Activated naive CD8-positive, alpha-beta T cell treated with anti-CD3 and anti-CD28 coated beads, Interleukin-2, amount 50 U/mL, for 24 hours (primary cell): ENCODE measurements around the gene AOPEP.

Source experiments
- ATAC-seq: fragments of 150-1000 bp; cut with Tn5 transposase; one replicate; pipeline ENCODE4 v1.10.0; 2021
- DNase-seq: peaks from one replicate; pipeline ENCODE4 v3.0.0; 2021
- H3K27ac Mint-ChIP-seq: one replicate; pipeline ENCODE4 v1.8.0; 2021; ENCODE audit warnings: mild to moderate bottlenecking, mixed read lengths
- H3K27me3 Mint-ChIP-seq: one replicate; pipeline ENCODE4 v1.8.0; 2021; ENCODE audit warnings: mixed read lengths
- H3K36me3 Mint-ChIP-seq: one replicate; pipeline ENCODE4 v1.8.0; 2021; ENCODE audit warnings: low read depth, mixed read lengths
- H3K4me1 Mint-ChIP-seq: one replicate; pipeline ENCODE4 v1.8.0; 2021; ENCODE audit warnings: mixed read lengths
- H3K4me3 Mint-ChIP-seq: one replicate; pipeline ENCODE4 v1.8.0; 2021; ENCODE audit warnings: mild to moderate bottlenecking, moderate library complexity, mixed read lengths
- H3K9me3 Mint-ChIP-seq: one replicate; pipeline ENCODE4 v1.8.0; 2021; ENCODE audit warnings: mixed read lengths

Gene AOPEP

DNA sequence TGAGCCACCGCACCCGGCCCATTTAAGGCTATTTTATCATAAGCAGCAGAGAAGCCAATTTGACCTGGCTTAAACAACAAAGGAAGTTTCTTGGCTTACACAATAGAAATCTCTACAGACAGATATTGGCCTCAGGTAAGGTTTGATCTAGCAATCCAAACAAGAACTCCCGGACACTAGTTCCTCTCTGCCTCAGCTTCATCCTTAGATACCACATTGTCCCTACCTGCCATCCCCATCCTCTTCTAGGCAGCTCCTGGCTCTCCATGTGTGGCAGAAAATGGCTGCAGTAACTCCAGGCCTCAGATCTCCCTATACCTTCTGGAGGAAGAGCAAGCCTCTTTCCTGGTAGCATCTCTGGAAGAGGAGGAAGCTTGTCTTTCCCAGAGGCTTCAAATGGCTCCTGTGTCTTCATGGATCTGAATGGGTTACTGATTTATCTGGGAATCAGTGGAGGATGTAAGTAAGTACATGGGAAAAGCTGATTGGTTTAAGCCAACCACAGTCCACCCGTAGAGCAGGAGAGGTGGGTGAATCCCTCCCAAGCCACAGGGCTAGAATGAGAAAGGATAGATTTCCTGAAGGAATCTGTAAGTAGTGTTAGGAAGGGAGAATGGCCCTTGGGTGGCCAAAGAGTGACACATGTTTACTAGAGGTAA lies 26.7 kb upstream of the AOPEP start:
- no peaks in the 10 kb centered on the region for H3K4me1 Mint-ChIP-seq
- no peak overlapping the region for H3K4me3 Mint-ChIP-seq
- ATAC-seq (no peak), DNase-seq (no peak)
- no peaks in the 10 kb centered on the region for H3K9me3 Mint-ChIP-seq
- no peaks in the 10 kb centered on the region for H3K36me3 Mint-ChIP-seq
- H3K27ac Mint-ChIP-seq: no peak overlapping the region
- H3K27me3 Mint-ChIP-seq: peaks cover 11% of the 10 kb centered on the region

- Mint-ChIP-seq H3K4me3 (no peak overlapping the region), H3K27me3 (peaks cover 11% of the 10 kb centered on the region), H3K36me3 (no peaks in the 10 kb centered on the region), H3K27ac (no peak overlapping the region), H3K9me3 (no peaks in the 10 kb centered on the region), H3K4me1 (no peaks in the 10 kb centered on the region)
- DNase-seq: no peak
- no peak for ATAC-seq
These were observed 26.1 kb upstream of the AOPEP start for GRCh38 chr9:94700445-94700844.

GRCh38 chr9:94703488-94704140 lies 22.9 kb upstream of the AOPEP start:
- Mint-ChIP-seq H3K4me3 (no peak overlapping the region), H3K36me3 (no peaks in the 10 kb centered on the region), H3K9me3 (no peaks in the 10 kb centered on the region), H3K4me1 (no peaks in the 10 kb centered on the region), H3K27me3 (peaks cover 13% of the 10 kb centered on the region), H3K27ac (no peak overlapping the region)
- DNase-seq (no peak), ATAC-seq (no peak)

DNA sequence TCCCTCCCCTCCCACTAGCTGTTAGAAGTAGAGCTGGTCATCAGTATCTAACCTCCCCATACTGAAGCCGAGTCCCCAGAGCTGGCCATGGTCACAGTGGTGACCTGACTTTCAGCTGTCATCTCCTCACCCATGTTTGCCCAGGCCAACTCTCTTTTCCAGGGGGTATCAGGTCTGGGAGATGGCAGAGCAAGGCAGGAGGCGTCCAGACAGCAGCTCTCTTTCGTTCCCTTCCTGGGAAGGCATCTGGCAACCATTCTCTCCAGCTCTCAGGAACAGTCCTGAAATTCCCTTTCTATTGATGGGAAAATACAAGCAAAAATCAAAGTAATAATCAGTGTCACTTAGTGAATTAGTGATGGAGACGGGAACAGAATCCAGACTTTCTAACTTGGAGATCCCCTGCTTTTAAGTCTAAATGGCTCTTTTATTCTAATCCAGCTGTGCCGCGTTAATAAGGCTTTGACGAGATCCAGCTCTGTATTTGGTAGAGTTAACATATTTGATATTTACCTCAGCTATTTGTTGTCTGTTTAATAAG lies 21.3 kb upstream of the AOPEP start:
- no peak for ATAC-seq
- H3K9me3 Mint-ChIP-seq: no peaks in the 10 kb centered on the region
- H3K4me3 Mint-ChIP-seq: no peak overlapping the region
- H3K4me1 Mint-ChIP-seq: no peaks in the 10 kb centered on the region
- no peak for DNase-seq
- no peaks in the 10 kb centered on the region for H3K36me3 Mint-ChIP-seq
- H3K27ac Mint-ChIP-seq: no peak overlapping the region
- H3K27me3 Mint-ChIP-seq: peaks cover 13% of the 10 kb centered on the region

DNA sequence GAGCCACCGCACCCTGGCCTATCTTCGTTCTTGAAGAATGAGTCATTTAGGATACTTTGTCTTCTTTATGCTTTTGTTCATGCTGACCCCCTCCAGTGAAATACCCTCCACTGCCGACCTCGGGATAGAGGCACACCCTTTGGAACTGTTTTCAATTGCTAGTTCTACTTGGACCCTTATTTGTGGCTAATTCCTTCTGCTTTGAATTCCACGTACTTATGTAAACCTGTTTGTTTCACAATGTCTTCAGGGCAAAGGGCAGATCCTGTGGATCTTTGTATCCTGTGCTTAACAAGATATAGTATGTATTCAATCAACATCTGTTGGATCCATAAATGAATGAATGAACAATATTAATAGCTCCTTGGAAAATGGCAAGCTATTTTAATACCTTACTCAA lies 19.6 kb upstream of the AOPEP start:
- ATAC-seq: no peak
- DNase-seq: no peak
- Mint-ChIP-seq H3K36me3 (no peaks in the 10 kb centered on the region), H3K4me3 (no peak overlapping the region), H3K27me3 (peaks cover 16% of the 10 kb centered on the region), H3K4me1 (no peaks in the 10 kb centered on the region), H3K9me3 (no peaks in the 10 kb centered on the region), H3K27ac (no peak overlapping the region)

- no peaks in the 10 kb centered on the region for H3K9me3 Mint-ChIP-seq
- H3K36me3 Mint-ChIP-seq: no peaks in the 10 kb centered on the region
- no peaks in the 10 kb centered on the region for H3K4me1 Mint-ChIP-seq
- H3K27ac Mint-ChIP-seq: no peak overlapping the region
- DNase-seq (no peak), ATAC-seq (no peak)
- no peak overlapping the region for H3K4me3 Mint-ChIP-seq
- peaks cover 13% of the 10 kb centered on the region for H3K27me3 Mint-ChIP-seq
These were observed 12.9 kb upstream of the AOPEP start for GRCh38 chr9:94713436-94714215.

DNA sequence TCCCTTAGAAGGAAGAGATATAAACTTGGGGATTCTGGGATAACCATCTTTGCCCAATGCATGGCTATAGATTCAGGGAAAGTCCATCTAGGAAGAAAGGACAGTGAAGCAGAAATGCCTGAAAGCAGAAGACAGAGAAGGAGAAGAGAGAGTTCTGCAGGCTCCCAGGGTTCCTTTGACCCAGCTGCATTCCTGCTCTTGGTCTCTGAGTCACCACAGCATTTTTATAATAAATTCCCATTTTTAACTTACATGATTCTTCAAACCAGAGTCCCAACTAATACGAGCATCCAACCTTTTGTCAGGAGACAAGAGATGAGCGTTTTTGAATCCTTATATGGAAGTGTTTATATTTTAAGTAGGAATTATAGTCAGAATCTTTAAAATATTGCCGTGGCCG lies 12.0 kb upstream of the AOPEP start:
- ATAC-seq: no peak
- DNase-seq: no peak
- Mint-ChIP-seq H3K27me3 (peaks cover 15% of the 10 kb centered on the region), H3K4me3 (no peak overlapping the region), H3K9me3 (no peaks in the 10 kb centered on the region), H3K4me1 (no peaks in the 10 kb centered on the region), H3K27ac (no peak overlapping the region), H3K36me3 (no peaks in the 10 kb centered on the region)

DNA sequence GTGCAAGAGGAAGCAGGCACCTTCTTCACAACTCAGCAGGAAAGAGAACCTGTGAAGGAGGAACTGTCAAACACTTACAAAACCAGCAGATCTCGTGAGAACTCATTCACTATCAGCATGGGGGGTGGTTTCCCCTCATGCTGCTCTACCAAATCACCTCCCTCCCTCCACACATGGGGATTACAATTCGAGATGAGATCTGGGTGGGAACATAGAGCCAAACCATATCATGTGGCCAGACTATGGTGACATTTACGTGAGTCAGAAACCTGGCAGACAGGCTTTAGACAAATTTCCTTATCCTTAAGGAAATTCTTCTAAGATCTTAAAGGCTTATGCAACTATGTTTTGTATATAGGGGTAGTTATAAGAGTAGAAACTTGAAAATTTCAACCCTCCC lies 8.7 kb upstream of the AOPEP start:
- H3K9me3 Mint-ChIP-seq: no peaks in the 10 kb centered on the region
- H3K27me3 Mint-ChIP-seq: peaks cover 7% of the 10 kb centered on the region
- no peak overlapping the region for H3K4me3 Mint-ChIP-seq
- ATAC-seq (no peak), DNase-seq (no peak)
- H3K36me3 Mint-ChIP-seq: no peaks in the 10 kb centered on the region
- no peak overlapping the region for H3K27ac Mint-ChIP-seq
- no peaks in the 10 kb centered on the region for H3K4me1 Mint-ChIP-seq

DNA sequence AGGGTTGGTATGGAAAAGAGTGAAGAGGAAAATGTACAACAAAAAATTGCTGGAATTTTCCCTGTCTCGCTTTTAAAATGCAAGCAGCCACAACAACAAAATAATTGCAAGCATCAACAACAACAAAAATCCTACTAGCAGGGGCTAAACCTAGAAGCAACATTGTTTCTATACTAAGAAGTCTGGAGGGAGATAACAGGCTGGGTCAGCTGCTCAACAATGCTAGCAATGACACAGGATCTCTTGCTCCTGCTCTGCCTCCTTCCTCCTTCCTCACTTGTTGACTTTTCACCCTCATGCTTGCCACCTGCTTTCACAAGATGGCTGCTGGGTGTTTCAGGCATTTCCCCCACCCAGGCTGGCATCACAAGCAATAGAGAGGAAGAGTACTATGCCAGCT lies 7.6 kb upstream of the AOPEP start:
- peaks cover 7% of the 10 kb centered on the region for H3K27me3 Mint-ChIP-seq
- no peak overlapping the region for H3K27ac Mint-ChIP-seq
- H3K9me3 Mint-ChIP-seq: no peaks in the 10 kb centered on the region
- H3K36me3 Mint-ChIP-seq: no peaks in the 10 kb centered on the region
- no peaks in the 10 kb centered on the region for H3K4me1 Mint-ChIP-seq
- ATAC-seq (no peak), DNase-seq (no peak)
- no peak overlapping the region for H3K4me3 Mint-ChIP-seq

DNA sequence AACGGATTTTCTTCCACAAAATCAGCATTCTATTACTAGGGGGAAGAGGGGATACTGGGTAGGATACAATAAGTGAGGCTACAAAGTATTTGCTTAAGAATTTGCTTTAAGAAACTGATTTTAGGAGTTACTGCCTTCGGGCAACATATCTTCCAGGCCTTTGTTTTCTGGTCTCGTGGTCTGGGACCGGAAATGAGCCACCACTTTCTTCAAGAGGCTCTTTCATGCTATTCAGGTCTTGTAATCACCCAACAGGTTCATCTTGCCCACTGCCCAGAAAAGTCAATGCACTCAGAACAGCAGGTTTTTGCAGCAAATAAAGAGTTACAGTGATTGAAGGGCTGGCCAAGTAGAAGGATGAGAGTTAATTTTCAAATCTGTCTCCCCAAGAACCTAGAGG lies 6.6 kb upstream of the AOPEP start:
- Mint-ChIP-seq H3K27me3 (peaks cover 5% of the 10 kb centered on the region), H3K4me1 (no peaks in the 10 kb centered on the region), H3K4me3 (no peak overlapping the region), H3K27ac (no peak overlapping the region), H3K36me3 (no peaks in the 10 kb centered on the region), H3K9me3 (no peaks in the 10 kb centered on the region)
- DNase-seq (no peak), ATAC-seq (no peak)

- H3K27ac Mint-ChIP-seq: no peak overlapping the region
- no peak for ATAC-seq
These were observed 5.5 kb upstream of the AOPEP start for GRCh38 chr9:94720846-94721549.

GRCh38 chr9:94721754-94722153 lies 4.7 kb upstream of the AOPEP start:
- peaks cover 4% of the 10 kb centered on the region for H3K4me1 Mint-ChIP-seq
- no peaks in the 10 kb centered on the region for H3K36me3 Mint-ChIP-seq
- no peak overlapping the region for H3K4me3 Mint-ChIP-seq
- ATAC-seq: no peak
- H3K9me3 Mint-ChIP-seq: no peaks in the 10 kb centered on the region
- no peak for DNase-seq
- peaks cover 5% of the 10 kb centered on the region for H3K27me3 Mint-ChIP-seq
- no peak overlapping the region for H3K27ac Mint-ChIP-seq

More at GRCh38 chr9:94720846-94721549, 5.5 kb upstream of the AOPEP start:
- H3K27me3 Mint-ChIP-seq: peaks cover 5% of the 10 kb centered on the region
- DNase-seq: no peak
- no peaks in the 10 kb centered on the region for H3K4me1 Mint-ChIP-seq
- H3K9me3 Mint-ChIP-seq: no peaks in the 10 kb centered on the region
- no peak overlapping the region for H3K4me3 Mint-ChIP-seq
- no peaks in the 10 kb centered on the region for H3K36me3 Mint-ChIP-seq

- no peak for ATAC-seq
- Mint-ChIP-seq H3K36me3 (no peaks in the 10 kb centered on the region), H3K27ac (no peak overlapping the region), H3K9me3 (no peaks in the 10 kb centered on the region), H3K4me1 (peaks cover 16% of the 10 kb centered on the region), H3K27me3 (no peaks in the 10 kb centered on the region), H3K4me3 (no peak overlapping the region)
- no peak for DNase-seq
These were observed 1.2 kb upstream of the AOPEP start for GRCh38 chr9:94725293-94725692.

DNA sequence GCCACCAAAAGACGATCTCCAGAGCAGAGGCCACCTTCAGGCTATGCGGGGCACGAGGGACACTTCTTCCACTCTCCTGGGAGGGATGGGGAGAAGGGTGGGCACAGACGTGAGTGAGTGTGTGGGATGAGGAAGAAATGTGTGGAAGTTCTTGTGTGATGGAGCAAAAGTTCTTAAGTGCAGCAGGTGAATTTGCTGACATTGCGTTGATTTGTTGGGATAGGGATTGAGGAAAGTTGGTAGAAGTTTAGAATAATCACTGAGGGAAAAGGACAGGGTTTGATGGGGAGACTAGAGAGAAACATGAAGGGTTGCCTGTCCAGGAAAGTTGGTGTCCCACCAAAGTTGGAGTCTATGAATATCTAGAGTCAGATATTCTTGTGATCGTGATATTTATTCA lies 2.2 kb downstream of the AOPEP start:
- Mint-ChIP-seq H3K9me3 (no peaks in the 10 kb centered on the region), H3K4me3 (no peak overlapping the region)
- no peak for DNase-seq

More for the DNA sequence above, 2.2 kb downstream of the AOPEP start:
- no peak overlapping the region for H3K27ac Mint-ChIP-seq
- H3K36me3 Mint-ChIP-seq: no peaks in the 10 kb centered on the region
- no peaks in the 10 kb centered on the region for H3K27me3 Mint-ChIP-seq
- H3K4me1 Mint-ChIP-seq: peaks cover 16% of the 10 kb centered on the region
- no peak for ATAC-seq
